ENCODE data around the gene FAM229A. TPM values are rescaled to one million over a fixed set of nuclear protein-coding genes. Genes with fewer than 3 reads are reported as not detected.

FAM229A gene
- polyA plus RNA-seq, 1 experiment = 2.4 TPM

- Histone ChIP-seq H3K27me3 (ENCODE audit: control insufficient read depth, insufficient read depth, low read length) (no peaks in the 10 kb centered on the region), H3K36me3 (ENCODE audit: control insufficient read depth, insufficient read depth, low read length) (peaks cover 5% of the 10 kb centered on the region), H3K4me3 (ENCODE audit: low read depth, low read length) (no peak overlapping the region)
- no peak for DNase-seq (ENCODE audit: low read depth)
- POLR2A ChIA-PET = interaction anchor here (0.7 kb wide), 1 partner anchor 8 kb away, joined by 4 read pairs; no protein-coding TSS in a partner anchor
- CTCF ChIA-PET = interaction anchor here (0.9 to 2.2 kb wide), 5 partner anchors 16 to 122 kb away, joined by 3 to 8 read pairs (median 4); no protein-coding TSS in a partner anchor
- no peak for TF ChIP-seq CTCF (IDR thresholded peaks at IDR 0.05; ENCODE audit: insufficient read depth, low read depth, low read length)
These were observed 25.2 kb downstream of the FAM229A start for GRCh38 chr1:32336963-32337675.

GRCh38 chr1:32336591-32336932 is 25.7 kb downstream of the FAM229A start:
- Histone ChIP-seq H3K27me3 (ENCODE audit: control insufficient read depth, insufficient read depth, low read length) (no peaks in the 10 kb centered on the region), H3K4me3 (ENCODE audit: low read depth, low read length) (peak overlapping the region; percentile 61), H3K36me3 (ENCODE audit: control insufficient read depth, insufficient read depth, low read length) (peaks cover 9% of the 10 kb centered on the region)
- CTCF ChIA-PET = interaction anchor here (0.9 to 2.2 kb wide), 7 partner anchors 17 to 121 kb away, joined by 3 to 8 read pairs (median 3); no protein-coding TSS in a partner anchor
- no peak for TF ChIP-seq CTCF (IDR thresholded peaks at IDR 0.05; ENCODE audit: insufficient read depth, low read depth, low read length)
- no peak for DNase-seq (ENCODE audit: low read depth)
- POLR2A ChIA-PET = interaction anchor here (0.7 to 1.2 kb wide), 4 partner anchors 15 to 121 kb away, joined by 3 to 17 read pairs (median 7); no protein-coding TSS in a partner anchor

GRCh38 chr1:32335790-32336590 is 26.3 kb downstream of the FAM229A start, which contains the start of gene MARCKSL1:
Gene MARCKSL1 (minus strand): TSS chr1:32336233. CDS start chr1:32336033, 200 bp downstream.
- Histone ChIP-seq H3K27me3 (ENCODE audit: control insufficient read depth, insufficient read depth, low read length) (no peaks in the 10 kb centered on the region), H3K4me3 (ENCODE audit: low read depth, low read length) (peak within 1 kb of the TSS; percentile 61), H3K36me3 (ENCODE audit: control insufficient read depth, insufficient read depth, low read length) (peaks cover 11% of the 10 kb centered on the region)
- DNase-seq (ENCODE audit: low read depth) = no peak
- ChIA-PET POLR2A (interaction anchor here (0.6 to 1.2 kb wide), 6 partner anchors 15 to 463 kb away, joined by 3 to 17 read pairs (median 4); no protein-coding TSS in a partner anchor), CTCF (interaction anchor here (0.6 to 2.2 kb wide), 11 partner anchors 10 to 185 kb away, joined by 3 to 8 read pairs (median 4); partner anchors contain the start of gene IQCC)
- TF ChIP-seq CTCF (IDR thresholded peaks at IDR 0.05; ENCODE audit: insufficient read depth, low read depth, low read length) = no peak

GRCh38 chr1:32335535-32335789 is 26.8 kb downstream of the FAM229A start:
- POLR2A ChIA-PET = interaction anchor here (0.6 to 1.2 kb wide), 4 partner anchors 16 to 464 kb away, joined by 3 to 17 read pairs (median 7); no protein-coding TSS in a partner anchor
- DNase-seq (ENCODE audit: low read depth) = no peak

More at GRCh38 chr1:32335535-32335789, 26.8 kb downstream of the FAM229A start:
- TF ChIP-seq CTCF (IDR thresholded peaks at IDR 0.05; ENCODE audit: insufficient read depth, low read depth, low read length) = no peak
- peaks cover 12% of the 10 kb centered on the region for H3K36me3 ChIP-seq (ENCODE audit: control insufficient read depth, insufficient read depth, low read length)
- CTCF ChIA-PET = interaction anchor here (0.6 to 2.2 kb wide), 9 partner anchors 18 to 185 kb away, joined by 3 to 8 read pairs (median 5); partner anchors contain the start of gene IQCC
- peak overlapping the region; percentile 61 for H3K4me3 ChIP-seq (ENCODE audit: low read depth, low read length)
- H3K27me3 ChIP-seq (ENCODE audit: control insufficient read depth, insufficient read depth, low read length) = no peaks in the 10 kb centered on the region
